ENCODE data around the gene CCDC160. TPM values are rescaled to one million over a fixed set of nuclear protein-coding genes. Genes with fewer than 3 reads are reported as not detected.
"Not testable (repeated sequence)": the region's sequence is repeated elsewhere in the genome, so short reads cannot be mapped to it uniquely, and the experiment has no call there.

The CCDC160 gene
- total RNA-seq, 1 experiment from 2014 or later = not detected

- no peak for DNase-seq (ENCODE audit: low read depth, low spot score)
- in situ Hi-C loops (cut with HindIII; ENCODE audit: low pct_unique_long_range_greater_than_20kb, low sequenced_read_pairs) = no loop called here
Measured at GRCh38 chrX:134258202-134258601, 21.2 kb downstream of the CCDC160 start.

- DNase-seq (ENCODE audit: low read depth, low spot score); in situ Hi-C loops (cut with HindIII; ENCODE audit: low pct_unique_long_range_greater_than_20kb, low sequenced_read_pairs): not testable (repeated sequence)
Measured at GRCh38 chrX:134285934-134286333, 49.0 kb downstream of the CCDC160 start.

DNA sequence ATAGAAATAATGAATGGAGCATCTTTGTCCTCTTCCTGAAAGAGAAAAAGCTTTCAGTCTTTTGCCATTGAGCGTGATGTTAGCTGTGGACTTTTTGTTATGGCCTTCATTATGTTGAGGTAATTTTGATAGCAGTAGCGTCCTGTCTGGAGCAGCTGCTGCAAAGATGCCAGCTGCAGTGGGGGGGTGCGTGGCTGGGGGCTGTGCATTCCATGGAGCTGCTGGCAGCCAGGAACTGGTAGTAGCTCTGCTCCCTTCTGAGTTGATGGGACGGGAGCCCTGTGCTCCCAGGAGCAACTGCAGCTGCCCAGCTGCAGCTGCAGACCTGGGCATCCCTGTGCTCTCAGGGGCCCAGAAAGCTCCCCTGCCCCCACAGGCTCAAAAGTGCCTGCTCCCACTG, 50.4 kb downstream of the CCDC160 start:
- in situ Hi-C loops (cut with HindIII; ENCODE audit: low pct_unique_long_range_greater_than_20kb, low sequenced_read_pairs) = no loop called here
- DNase-seq (ENCODE audit: low read depth, low spot score) = no peak

- peak; percentile 51 for DNase-seq (ENCODE audit: low read depth, low spot score)
- in situ Hi-C loops (cut with HindIII; ENCODE audit: low pct_unique_long_range_greater_than_20kb, low sequenced_read_pairs) = no loop called here
Measured at GRCh38 chrX:134294548-134294947, 57.6 kb downstream of the CCDC160 start.

Other genes with a start within 250 kb of the CCDC160 start
- 29.4 and 35.2 TPM in 2 replicates for gene PHF6, start 136.1 kb downstream of the CCDC160 start, total RNA-seq (2014; rRNA removed; shearing (Covaris generic))
- gene HPRT1, start 223.0 kb downstream of the CCDC160 start, total RNA-seq (2014; rRNA removed; shearing (Covaris generic)) = 14.0 and 17.9 TPM in 2 replicates